Naive thymus-derived CD4-positive, alpha-beta T cell (primary cell): ENCODE measurements around the gene AFF2. TPM values are rescaled to one million over a fixed set of nuclear protein-coding genes. Genes with fewer than 3 reads are reported as not detected.

Experiments used
- ATAC-seq: fragments of 150-1000 bp; cut with Tn5 transposase; 2 replicates; pipeline ENCODE4 v1.10.0; 2021; ENCODE audit warnings: mild to moderate bottlenecking, moderate library complexity
- CTCF ChIA-PET: fragments of 350-600 bp; sonication (Branson Sonifier 250); formaldehyde crosslinking; loops from one replicate; lab custom pipeline; 2021; ENCODE audit warnings: antibody characterized with exemption; lab: Charles Lee
- POLR2A ChIA-PET: fragments of 350-600 bp; sonication (Branson Sonifier 250); formaldehyde crosslinking; loops from one replicate; lab custom pipeline; 2021; ENCODE audit warnings: antibody characterized with exemption, inconsistent platforms; lab: Charles Lee
- DNase-seq, 9 donors: peaks; one replicate each; pipeline versions ENCODE4 v3.0.0 to v3.0.0-alpha.2; 2020 to 2022; ENCODE audit warnings: mixed read lengths in 1 of 9
- H3K27ac ChIP-seq: one replicate; pipeline ENCODE4 v1.7.0; 2013; ENCODE audit warnings: mild to moderate bottlenecking, low read depth, low read length, moderate library complexity
- H3K27me3 ChIP-seq, 2 donors: one replicate each; pipeline ENCODE4 v1.7.0; 2013; ENCODE audit warnings: low read length in 2 of 2, mild to moderate bottlenecking in 2 of 2, moderate library complexity in 2 of 2; ENCODE audit not compliant: control insufficient read depth in 2 of 2, insufficient read depth in 2 of 2
- H3K36me3 ChIP-seq, 3 experiments: 1 replicate in 2 of 3; 2 replicates in 1 of 3; pipeline ENCODE4 v1.7.0; 2013; ENCODE audit warnings: low read length in 3 of 3, mild to moderate bottlenecking in 3 of 3, moderate library complexity in 1 of 3; ENCODE audit not compliant: insufficient read depth in 3 of 3, control insufficient read depth in 2 of 3
- H3K4me1 ChIP-seq, 2 donors: one replicate each; pipeline ENCODE4 v1.7.0; 2013; ENCODE audit warnings: low read length in 2 of 2, mild to moderate bottlenecking in 2 of 2, moderate library complexity in 1 of 2; ENCODE audit not compliant: control insufficient read depth in 2 of 2, insufficient read depth in 2 of 2
- H3K4me3 ChIP-seq: 2 replicates; pipeline ENCODE4 v1.7.0; 2013; ENCODE audit warnings: mild to moderate bottlenecking, low read length
- H3K9me3 ChIP-seq, 3 experiments: 1 replicate in 2 of 3; 2 replicates in 1 of 3; pipeline ENCODE4 v1.7.0; 2013; ENCODE audit warnings: low read length in 3 of 3; ENCODE audit not compliant: control insufficient read depth in 2 of 3
- H3K27ac Mint-ChIP-seq, 9 donors: one replicate each; pipeline ENCODE4 v1.8.0; 2020 to 2022; ENCODE audit warnings: mixed read lengths in 9 of 9, mild to moderate bottlenecking in 8 of 9, moderate library complexity in 5 of 9, inconsistent platforms in 2 of 9
- H3K27me3 Mint-ChIP-seq, 5 donors: one replicate each; pipeline ENCODE4 v1.8.0; 2021 to 2022; ENCODE audit warnings: mixed read lengths in 5 of 5, mild to moderate bottlenecking in 1 of 5
- H3K36me3 Mint-ChIP-seq, 5 donors: one replicate each; pipeline ENCODE4 v1.8.0; 2020 to 2022; ENCODE audit warnings: mixed read lengths in 5 of 5, mild to moderate bottlenecking in 3 of 5, inconsistent platforms in 1 of 5
- H3K4me1 Mint-ChIP-seq, 7 donors: one replicate each; pipeline ENCODE4 v1.8.0; 2020 to 2022; ENCODE audit warnings: mixed read lengths in 7 of 7, mild to moderate bottlenecking in 3 of 7, inconsistent platforms in 1 of 7
- H3K4me3 Mint-ChIP-seq, 10 donors: one replicate each; pipeline ENCODE4 v1.8.0; 2020 to 2022; ENCODE audit warnings: mild to moderate bottlenecking in 10 of 10, mixed read lengths in 10 of 10, moderate library complexity in 6 of 10, inconsistent platforms in 2 of 10
- H3K9me3 Mint-ChIP-seq, 11 donors: one replicate each; pipeline ENCODE4 v1.8.0; 2020 to 2022; ENCODE audit warnings: mixed read lengths in 11 of 11, mild to moderate bottlenecking in 4 of 11, inconsistent platforms in 1 of 11, moderate library complexity in 1 of 11
- intact Hi-C, 2 donors: fragments of 100-400 bp; cut with micrococcal nuclease; formaldehyde crosslinking; loops; one replicate each; pipeline ENCODE4 v1.15.1; 2023
- polyA plus RNA-seq, 2 donors: library from polyadenylated mRNA; unstranded; fragments of 300-500 nt; fragmentation: Illumina TruSeq; gene quantifications; one replicate each; pipeline ENCODE4 v1.2.3, GENCODE V29; 2021
- total RNA-seq, 6 experiments: library from RNA in 5 of 6; stranded (reverse) in 5 of 6; gene quantifications; 1 replicate in 5 of 6; 2 replicates in 1 of 6; pipeline ENCODE4 v1.2.3 and lab custom pipeline; 2021 to 2026

AFF2 gene
- total and polyA plus RNA-seq, 7 experiments from 2014 or later: 0.31 to 6.0 (median 2.8) TPM

- ATAC-seq (no peak), DNase-seq (no peak)
- Histone ChIP-seq H3K36me3 (no peaks in the 10 kb centered on the region), H3K9me3 (no peaks in the 10 kb centered on the region), H3K4me1 (no peaks in the 10 kb centered on the region), H3K4me3 (no peak overlapping the region), H3K27me3 (no peaks in the 10 kb centered on the region), H3K27ac (no peak overlapping the region)
- Mint-ChIP-seq H3K9me3 (peaks cover 0 to 2% (median 0%) of the 10 kb centered on the region in 11 donors), H3K4me1 (no peaks in the 10 kb centered on the region), H3K27ac (no peak overlapping the region), H3K27me3 (no peaks in the 10 kb centered on the region), H3K4me3 (no peak overlapping the region), H3K36me3 (no peaks in the 10 kb centered on the region)
- ChIA-PET POLR2A (no interaction called here), CTCF (no interaction called here)
- intact Hi-C loops: no loop called here
Measured at GRCh38 chrX:149010853-149011224, 510.4 kb downstream of the AFF2 start.

- DNase-seq: no peak
- H3K4me1 Mint-ChIP-seq: no peaks in the 10 kb centered on the region
- H3K27me3 ChIP-seq: no peaks in the 10 kb centered on the region
- H3K27ac ChIP-seq: no peak overlapping the region
- CTCF ChIA-PET: no interaction called here
- H3K9me3 Mint-ChIP-seq: peaks cover 0 to 2% (median 0%) of the 10 kb centered on the region in 11 donors
- no peak overlapping the region for H3K27ac Mint-ChIP-seq
- intact Hi-C loops: no loop called here
- ATAC-seq: no peak
- no peak overlapping the region for H3K4me3 ChIP-seq
- no peaks in the 10 kb centered on the region for H3K4me1 ChIP-seq
- no peaks in the 10 kb centered on the region for H3K27me3 Mint-ChIP-seq
- H3K36me3 Mint-ChIP-seq: no peaks in the 10 kb centered on the region
- POLR2A ChIA-PET: no interaction called here
- no peaks in the 10 kb centered on the region for H3K36me3 ChIP-seq
- no peaks in the 10 kb centered on the region for H3K9me3 ChIP-seq
- no peak overlapping the region for H3K4me3 Mint-ChIP-seq
Measured at GRCh38 chrX:149013081-149013480, 512.7 kb downstream of the AFF2 start.

- Mint-ChIP-seq H3K4me1 (no peaks in the 10 kb centered on the region), H3K9me3 (peaks cover 0 to 32% (median 5%) of the 10 kb centered on the region in 11 donors), H3K27me3 (peaks cover 0 to 3% (median 0%) of the 10 kb centered on the region in 5 donors), H3K27ac (no peak overlapping the region), H3K4me3 (no peak overlapping the region), H3K36me3 (no peaks in the 10 kb centered on the region)
- POLR2A ChIA-PET: no interaction called here
- intact Hi-C loops: no loop called here
- Histone ChIP-seq H3K9me3 (no peaks in the 10 kb centered on the region), H3K27ac (no peak overlapping the region), H3K4me1 (no peaks in the 10 kb centered on the region), H3K4me3 (no peak overlapping the region), H3K36me3 (no peaks in the 10 kb centered on the region), H3K27me3 (no peaks in the 10 kb centered on the region)
- DNase-seq: no peak
- CTCF ChIA-PET: no interaction called here
- no peak for ATAC-seq
Measured at GRCh38 chrX:149021159-149021558, 520.7 kb downstream of the AFF2 start.

- no peak for ATAC-seq
- Histone ChIP-seq H3K27me3 (no peaks in the 10 kb centered on the region), H3K4me1 (no peaks in the 10 kb centered on the region), H3K27ac (no peak overlapping the region), H3K4me3 (no peak overlapping the region), H3K36me3 (no peaks in the 10 kb centered on the region), H3K9me3 (no peaks in the 10 kb centered on the region)
- no peaks in the 10 kb centered on the region for H3K36me3 Mint-ChIP-seq
- no peak overlapping the region for H3K27ac Mint-ChIP-seq
- CTCF ChIA-PET: no interaction called here
- no peaks in the 10 kb centered on the region for H3K4me1 Mint-ChIP-seq
- H3K9me3 Mint-ChIP-seq: peaks cover 0 to 32% (median 5%) of the 10 kb centered on the region in 11 donors
- intact Hi-C loops: no loop called here
- POLR2A ChIA-PET: no interaction called here
- no peak for DNase-seq
- no peak overlapping the region for H3K4me3 Mint-ChIP-seq
- peaks cover 0 to 3% (median 0%) of the 10 kb centered on the region in 5 donors for H3K27me3 Mint-ChIP-seq
Measured at GRCh38 chrX:149022485-149022884, 522.1 kb downstream of the AFF2 start.

GRCh38 chrX:149032449-149032848, 532.0 kb downstream of the AFF2 start:
- ChIA-PET CTCF (no interaction called here), POLR2A (no interaction called here)
- H3K36me3 ChIP-seq: no peaks in the 10 kb centered on the region
- Mint-ChIP-seq H3K4me1 (no peaks in the 10 kb centered on the region), H3K27ac (no peak overlapping the region), H3K27me3 (no peaks in the 10 kb centered on the region), H3K36me3 (no peaks in the 10 kb centered on the region), H3K4me3 (no peak overlapping the region), H3K9me3 (no peaks in the 10 kb centered on the region)
- DNase-seq (no peak), ATAC-seq (no peak)
- intact Hi-C loops: no loop called here
- H3K27me3 ChIP-seq: no peaks in the 10 kb centered on the region
- H3K4me1 ChIP-seq: no peaks in the 10 kb centered on the region
- H3K4me3 ChIP-seq: no peak overlapping the region
- H3K27ac ChIP-seq: no peak overlapping the region
- no peaks in the 10 kb centered on the region for H3K9me3 ChIP-seq

GRCh38 chrX:149036086-149036485, 535.7 kb downstream of the AFF2 start:
- no peaks in the 10 kb centered on the region for H3K9me3 Mint-ChIP-seq
- H3K27me3 Mint-ChIP-seq: no peaks in the 10 kb centered on the region
- no peaks in the 10 kb centered on the region for H3K9me3 ChIP-seq
- ChIA-PET CTCF (no interaction called here), POLR2A (no interaction called here)
- no peaks in the 10 kb centered on the region for H3K4me1 Mint-ChIP-seq
- no peak overlapping the region for H3K4me3 ChIP-seq
- H3K4me3 Mint-ChIP-seq: no peak overlapping the region
- no peaks in the 10 kb centered on the region for H3K27me3 ChIP-seq
- H3K4me1 ChIP-seq: no peaks in the 10 kb centered on the region
- no peak overlapping the region for H3K27ac ChIP-seq
- no peaks in the 10 kb centered on the region for H3K36me3 Mint-ChIP-seq
- intact Hi-C loops: no loop called here
- DNase-seq (no peak), ATAC-seq (no peak)
- no peaks in the 10 kb centered on the region for H3K36me3 ChIP-seq
- no peak overlapping the region for H3K27ac Mint-ChIP-seq

GRCh38 chrX:149037281-149037870, 537.0 kb downstream of the AFF2 start:
- H3K27ac Mint-ChIP-seq: no peak overlapping the region
- no peaks in the 10 kb centered on the region for H3K9me3 Mint-ChIP-seq
- H3K27ac ChIP-seq: no peak overlapping the region
- no peaks in the 10 kb centered on the region for H3K4me1 ChIP-seq
- H3K36me3 Mint-ChIP-seq: no peaks in the 10 kb centered on the region
- intact Hi-C loops: no loop called here
- no peaks in the 10 kb centered on the region for H3K27me3 Mint-ChIP-seq
- H3K4me1 Mint-ChIP-seq: no peaks in the 10 kb centered on the region
- no peak overlapping the region for H3K4me3 ChIP-seq
- CTCF ChIA-PET: no interaction called here
- POLR2A ChIA-PET: no interaction called here
- ATAC-seq (no peak), DNase-seq (no peak)
- H3K9me3 ChIP-seq: no peaks in the 10 kb centered on the region
- H3K4me3 Mint-ChIP-seq: no peak overlapping the region
- no peaks in the 10 kb centered on the region for H3K27me3 ChIP-seq
- no peaks in the 10 kb centered on the region for H3K36me3 ChIP-seq
